SK-N-SH (cell line): ENCODE results near the gene MAPK8IP3. TPM values are rescaled to one million over a fixed set of nuclear protein-coding genes. Genes with fewer than 3 reads are reported as not detected.

Experiments
- CTCF ChIA-PET: fragments of 300-600, 350-600 bp; formaldehyde crosslinking; extraction: SDS; loops from one replicate; lab custom pipeline; 2021; lab: Yijun Ruan, JAX
- POLR2A ChIA-PET: fragments of 350-600 bp; sonication (Branson Sonifier 250); formaldehyde crosslinking; extraction: SDS; loops from one replicate; lab custom pipeline; 2020; ENCODE audit warnings: antibody characterized with exemption, inconsistent platforms; lab: Yijun Ruan, JAX
- DNase-seq: peaks from one replicate; pipeline ENCODE4 v3.0.0; 2012
- H2AFZ ChIP-seq: fragments of 200-600 bp; sonication (generic); 2 replicates; pipeline ENCODE4 v1.8.1; 2016; ENCODE audit warnings: antibody characterized with exemption, mild to moderate bottlenecking, low read depth
- H3F3A ChIP-seq: fragments of 200-600 bp; sonication (generic); replicated peaks from 2 replicates; pipeline ENCODE3; 2016; ENCODE audit warnings: antibody characterized with exemption, mild to moderate bottlenecking; ENCODE audit not compliant: insufficient read depth
- H3K27ac ChIP-seq, 2 experiments: fragments of 200-500 bp in 1 of 2; fragments of 200-600 bp in 1 of 2; sonication (Bioruptor generic) in 1 of 2; sonication (generic), shearing (Covaris generic) in 1 of 2; 2 replicates each; pipeline versions ENCODE4 v1.5.1 to v1.6.1; 2014 to 2016; ENCODE audit warnings: low read depth in 2 of 2, inconsistent platforms in 1 of 2, low read length in 1 of 2, mild to moderate bottlenecking in 1 of 2, mixed read lengths in 1 of 2
- H3K27me3 ChIP-seq: fragments of 200-600 bp; sonication (generic), shearing (Covaris generic); 2 replicates; pipeline ENCODE4 v1.6.1; 2016; ENCODE audit warnings: mixed run types; ENCODE audit not compliant: insufficient read depth
- H3K36me3 ChIP-seq, 2 experiments: fragments of 200-500 bp in 1 of 2; fragments of 200-600 bp in 1 of 2; sonication (Bioruptor generic) in 1 of 2; sonication (generic) in 1 of 2; replicated peaks in 1 of 2; 2 replicates each; pipeline versions ENCODE3 to v1.5.1; 2014 to 2016; ENCODE audit warnings: low read length in 1 of 2, mild to moderate bottlenecking in 1 of 2; ENCODE audit not compliant: insufficient read depth in 2 of 2, control insufficient read depth in 1 of 2
- H3K4me1 ChIP-seq, 2 experiments: fragments of 200-500 bp in 1 of 2; fragments of 200-600 bp in 1 of 2; sonication (Bioruptor generic) in 1 of 2; sonication (generic), shearing (Covaris generic) in 1 of 2; 2 replicates each; pipeline versions ENCODE4 v1.5.1 to v1.6.1; 2014 to 2016; ENCODE audit warnings: low read depth in 1 of 2, low read length in 1 of 2, mixed run types in 1 of 2; ENCODE audit not compliant: insufficient read depth in 2 of 2, control insufficient read depth in 1 of 2
- H3K4me2 ChIP-seq: fragments of 200-600 bp; sonication (generic), shearing (Covaris generic); 2 replicates; pipeline ENCODE4 v1.6.1; 2017; ENCODE audit warnings: mixed run types
- H3K4me3 ChIP-seq, 2 experiments: fragments of 200-500 bp in 1 of 2; fragments of 200-600 bp in 1 of 2; sonication (Bioruptor generic) in 1 of 2; sonication (generic), shearing (Covaris generic) in 1 of 2; 2 replicates each; pipeline versions ENCODE4 v1.5.1 to v1.8.1; 2014 to 2016; ENCODE audit warnings: low read depth in 2 of 2, inconsistent platforms in 1 of 2, low read length in 1 of 2, mild to moderate bottlenecking in 1 of 2, mixed read lengths in 1 of 2, moderate library complexity in 1 of 2
- H3K79me2 ChIP-seq: fragments of 200-600 bp; sonication (generic); 2 replicates; pipeline ENCODE4 v1.8.1; 2017; ENCODE audit warnings: mild to moderate bottlenecking; ENCODE audit not compliant: insufficient read depth
- H3K9ac ChIP-seq: fragments of 200-600 bp; sonication (generic); 2 replicates; pipeline ENCODE4 v1.6.1; 2017; ENCODE audit warnings: mixed run types
- H3K9me2 ChIP-seq: fragments of 200-600 bp; sonication (generic); 2 replicates; pipeline ENCODE4 v1.6.1; 2017; ENCODE audit warnings: mixed run types
- H3K9me3 ChIP-seq: fragments of 200-600 bp; sonication (generic); 2 replicates; pipeline ENCODE4 v1.6.1; 2017; ENCODE audit warnings: mixed run types, mild to moderate bottlenecking, moderate library complexity
- H4K20me1 ChIP-seq: fragments of 200-600 bp; sonication (generic); 2 replicates; pipeline ENCODE4 v1.6.1; 2017; ENCODE audit warnings: mild to moderate bottlenecking, mixed run types; ENCODE audit not compliant: insufficient read depth
- CTCF ChIP-seq: fragments of 200-600 bp; sonication (generic); IDR thresholded peaks from 2 replicates; pipeline ENCODE4 v1.6.1; 2017; ENCODE audit warnings: antibody characterized with exemption, mild to moderate bottlenecking, moderate library complexity
- EZH2phosphoT487 ChIP-seq: fragments of 200-600 bp; sonication (generic); IDR thresholded peaks from 2 replicates; pipeline ENCODE4 v1.6.1; 2017; ENCODE audit warnings: low read depth, mixed run types, mild to moderate bottlenecking, antibody characterized with exemption, moderate library complexity, borderline replicate concordance
- FOXJ3 ChIP-seq: sonication (generic); formaldehyde crosslinking; IDR thresholded peaks from 2 replicates; pipeline ENCODE4 v1.5.1; 2020; ENCODE audit warnings: mild to moderate bottlenecking, missing genetic modification reagents
- FOXM1 ChIP-seq: IDR thresholded peaks from 2 replicates; pipeline ENCODE4 v1.4.0; 2012; ENCODE audit warnings: low read depth, mild to moderate bottlenecking
- GABPA ChIP-seq: IDR thresholded peaks from 2 replicates; pipeline ENCODE4 v1.4.0; 2012; ENCODE audit warnings: low read depth, mild to moderate bottlenecking
- JUND ChIP-seq: IDR thresholded peaks from 2 replicates; pipeline ENCODE4 v1.4.0; 2012
- MEF2A ChIP-seq: IDR thresholded peaks from 2 replicates; pipeline ENCODE4 v1.4.0; 2012; ENCODE audit warnings: low read depth, borderline replicate concordance
- NRF1 ChIP-seq: IDR thresholded peaks from 2 replicates; pipeline ENCODE4 v1.6.1; 2012; ENCODE audit warnings: low read depth, mild to moderate bottlenecking, low read length
- PBX3 ChIP-seq: IDR thresholded peaks from 2 replicates; pipeline ENCODE4; 2012
- RCOR1 ChIP-seq: fragments of 150-350 bp; IDR thresholded peaks from 2 replicates; pipeline ENCODE4 v1.6.1; 2017; ENCODE audit warnings: antibody characterized with exemption, low read length
- RXRA ChIP-seq: IDR thresholded peaks from 2 replicates; pipeline ENCODE4 v1.4.0; 2012; ENCODE audit warnings: low read depth, mild to moderate bottlenecking, borderline replicate concordance
- TEAD4 ChIP-seq: IDR thresholded peaks from 2 replicates; pipeline ENCODE4 v1.4.0; 2012; ENCODE audit warnings: mild to moderate bottlenecking, borderline replicate concordance; ENCODE audit not compliant: insufficient read depth
- USF2 ChIP-seq: fragments of 150-350 bp; IDR thresholded peaks from 2 replicates; pipeline ENCODE4 v1.6.1; 2017; ENCODE audit warnings: antibody characterized with exemption, low read length, low read depth, borderline replicate concordance
- WGBS: methylation state at CpG from one replicate; pipeline ENCODE4 v1.1.6; 2017; ENCODE audit warnings: low lambda C conversion rate; 5-methylcytosine and 5-hydroxymethylcytosine counted together
- polyA plus RNA-seq, 3 experiments: library from polyadenylated mRNA; depleted of rRNA; stranded (reverse); fragments of >200 nt; gene quantifications; 2 replicates each; pipeline ENCODE4 v1.2.3, GENCODE V29; 2012

The MAPK8IP3 gene
- polyA plus RNA-seq, 1 of the 3 experiments (the other 2 are of a cell fraction), result 57.3 TPM

GRCh38 chr16:1790611-1791255, 84.7 kb downstream of the MAPK8IP3 start:
- TF ChIP-seq GABPA (no peak), FOXJ3 (CRISPR knock-in tag) (no peak), USF2 (no peak), NRF1 (no peak), RCOR1 (no peak), RXRA (no peak), PBX3 (no peak), MEF2A (no peak), JUND (no peak), CTCF (no peak), TEAD4 (no peak), EZH2phosphoT487 (no peak), FOXM1 (no peak)
- DNase-seq, result no peak
- H3K4me1 ChIP-seq, result no peaks in the 10 kb centered on the region; a peak in 1 of 4 replicates
- H3K9me2 ChIP-seq, result no peaks in the 10 kb centered on the region
- H3K4me3 ChIP-seq, result no peak overlapping the region
- H3K9me3 ChIP-seq, result no peaks in the 10 kb centered on the region
- 0 out of 2 replicates have a peak, but pooled peaks cover 3% of the 10 kb centered on the region for H4K20me1 ChIP-seq
- no peaks in the 10 kb centered on the region for H3K27me3 ChIP-seq
- H3K27ac ChIP-seq, result no peak overlapping the region
- CTCF ChIA-PET, result no interaction called here
- peaks cover 0 to 47% of the 10 kb centered on the region in 2 experiments for H3K36me3 ChIP-seq
- peaks cover 12% of the 10 kb centered on the region; the same call in 1 of the 2 replicates for H3K79me2 ChIP-seq
- POLR2A ChIA-PET, result interaction anchor here (2.1 kb wide), 1 partner anchor 8 kb away, joined by 8 read pairs; the partner anchor contains the start of genes NUBP2 and SPSB3
- no peaks in the 10 kb centered on the region for H3F3A ChIP-seq
- no peak overlapping the region for H3K4me2 ChIP-seq
- no peak overlapping the region for H3K9ac ChIP-seq
- 95% methylated on average over 19 of the region's 44 CpGs for WGBS
- H2AFZ ChIP-seq, result no peak overlapping the region
